Esophagus mucosa (tissue), 1 donor: ENCODE results near the gene ANKK1. TPM values are rescaled to one million over a fixed set of nuclear protein-coding genes. Genes with fewer than 3 reads are reported as not detected.

Source experiments
- ATAC-seq: fragments of 200-7000 bp; cut with Tn5 transposase; one replicate; pipeline ENCODE4 v1.9.1; 2020
- total RNA-seq: library from RNA; stranded (reverse); gene quantifications from one replicate; pipeline ENCODE4 v1.2.4, GENCODE V29; 2023
- donor health status: DM: yes; HTN: yes; CAD: no.

Gene ANKK1
- total RNA-seq, 1 donor from 2014 or later = 0.72 TPM

GRCh38 chr11:113410414-113411135, 23.0 kb downstream of the ANKK1 start:
- no peak for ATAC-seq

GRCh38 chr11:113411536-113411935, 24.0 kb downstream of the ANKK1 start:
- no peak for ATAC-seq

DNA sequence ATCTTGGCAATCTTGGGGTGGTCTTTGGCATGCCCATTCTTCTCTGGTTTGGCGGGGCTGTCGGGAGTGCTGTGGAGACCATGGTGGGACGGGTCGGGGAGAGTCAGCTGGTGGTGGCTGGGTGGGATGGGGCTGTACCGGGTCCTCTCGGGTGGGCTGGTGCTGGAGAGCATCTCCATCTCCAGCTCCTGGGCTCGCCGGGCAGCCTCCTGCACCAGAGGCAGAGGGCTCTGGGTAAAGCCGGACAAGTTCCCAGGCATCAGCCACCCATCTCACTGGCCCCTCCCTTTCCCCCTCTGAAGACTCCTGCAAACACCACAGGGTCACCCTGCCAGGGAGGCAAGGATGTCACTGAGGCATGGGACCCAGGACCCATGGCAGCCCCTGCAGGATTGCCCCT, 25.1 kb downstream of the ANKK1 start:
- no peak for ATAC-seq

DNA sequence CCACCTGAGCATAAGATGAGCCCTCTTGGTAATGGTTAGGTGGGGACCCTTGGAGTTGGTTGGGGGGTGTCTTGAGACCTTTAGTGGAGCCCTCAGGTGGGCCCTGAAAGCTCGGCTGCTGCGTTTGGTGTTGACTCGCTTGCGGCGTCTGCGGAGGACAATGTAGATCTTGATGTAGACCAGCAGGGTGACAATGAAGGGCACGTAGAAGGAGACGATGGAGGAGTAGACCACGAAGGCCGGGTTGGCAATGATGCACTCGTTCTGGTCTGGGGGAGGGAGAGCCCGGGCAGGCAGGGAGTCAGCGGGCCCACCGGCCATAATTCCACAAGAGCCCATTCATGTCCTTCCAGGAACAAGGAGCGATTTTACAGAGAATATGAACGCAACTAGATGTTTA, 27.8 kb downstream of the ANKK1 start:
- no peak for ATAC-seq

DNA sequence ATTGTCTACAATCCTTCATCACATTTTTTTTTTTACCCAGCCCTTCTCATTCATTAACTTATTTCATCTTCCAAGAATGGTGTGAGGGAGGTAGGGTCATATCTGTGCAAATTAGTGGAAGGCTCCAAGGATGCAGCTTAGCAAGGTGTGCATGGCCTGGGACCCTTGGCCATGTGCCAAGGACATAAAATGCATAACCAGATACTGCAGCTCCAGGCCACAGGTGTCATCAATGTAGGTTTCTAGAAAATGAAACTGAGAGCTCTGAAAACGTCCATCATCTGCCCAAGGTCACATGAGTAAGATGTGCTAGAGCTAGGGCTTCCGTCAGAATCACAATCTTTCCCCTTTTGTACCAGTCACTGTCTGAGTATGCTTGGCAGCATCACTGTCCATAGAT, 29.8 kb downstream of the ANKK1 start:
- ATAC-seq = no peak

- ATAC-seq = no peak
These were observed 31.9 kb downstream of the ANKK1 start for GRCh38 chr11:113419454-113420003.

- ATAC-seq = peak; percentile 49
These were observed 33.2 kb downstream of the ANKK1 start for GRCh38 chr11:113420808-113421207.

DNA sequence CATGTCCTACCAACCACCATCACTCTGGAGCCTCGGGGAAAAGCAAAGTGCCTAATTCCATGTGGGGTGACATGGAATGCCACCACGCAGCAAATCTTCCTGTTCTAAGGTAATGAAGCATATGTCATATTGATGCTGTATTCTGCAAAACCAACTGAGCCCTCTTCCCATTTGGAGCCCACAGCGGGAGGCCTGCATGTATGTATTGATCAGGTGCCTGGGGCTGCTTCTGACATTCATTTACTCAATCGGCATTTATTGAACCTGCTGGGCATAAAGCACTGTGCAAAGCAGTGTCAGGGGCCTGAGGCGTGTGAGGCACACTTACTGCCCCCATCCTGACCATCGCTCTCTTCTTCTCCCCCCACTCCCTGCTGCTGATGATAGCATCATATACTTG, 39.1 kb downstream of the ANKK1 start:
- no peak for ATAC-seq

DNA sequence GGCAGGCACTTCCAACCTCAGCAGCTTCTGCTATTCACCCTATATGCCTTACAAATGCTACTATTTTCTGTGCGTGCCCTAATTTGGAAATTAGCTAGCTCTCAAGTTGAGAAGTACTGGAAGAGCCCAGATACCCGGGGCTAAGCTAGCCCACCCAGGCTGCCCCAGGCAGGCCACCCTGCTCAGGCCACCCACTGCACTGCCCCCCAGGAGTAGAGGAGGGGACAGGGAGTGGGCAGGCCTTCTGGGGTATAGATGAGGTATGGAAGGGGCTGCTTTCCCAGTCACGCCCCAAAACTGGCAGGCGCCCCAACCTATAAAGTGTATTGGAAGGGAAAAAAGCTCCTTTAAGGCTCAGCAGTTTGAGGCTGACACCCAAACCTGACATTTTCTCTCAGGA, 44.2 kb downstream of the ANKK1 start:
- no peak for ATAC-seq

DNA sequence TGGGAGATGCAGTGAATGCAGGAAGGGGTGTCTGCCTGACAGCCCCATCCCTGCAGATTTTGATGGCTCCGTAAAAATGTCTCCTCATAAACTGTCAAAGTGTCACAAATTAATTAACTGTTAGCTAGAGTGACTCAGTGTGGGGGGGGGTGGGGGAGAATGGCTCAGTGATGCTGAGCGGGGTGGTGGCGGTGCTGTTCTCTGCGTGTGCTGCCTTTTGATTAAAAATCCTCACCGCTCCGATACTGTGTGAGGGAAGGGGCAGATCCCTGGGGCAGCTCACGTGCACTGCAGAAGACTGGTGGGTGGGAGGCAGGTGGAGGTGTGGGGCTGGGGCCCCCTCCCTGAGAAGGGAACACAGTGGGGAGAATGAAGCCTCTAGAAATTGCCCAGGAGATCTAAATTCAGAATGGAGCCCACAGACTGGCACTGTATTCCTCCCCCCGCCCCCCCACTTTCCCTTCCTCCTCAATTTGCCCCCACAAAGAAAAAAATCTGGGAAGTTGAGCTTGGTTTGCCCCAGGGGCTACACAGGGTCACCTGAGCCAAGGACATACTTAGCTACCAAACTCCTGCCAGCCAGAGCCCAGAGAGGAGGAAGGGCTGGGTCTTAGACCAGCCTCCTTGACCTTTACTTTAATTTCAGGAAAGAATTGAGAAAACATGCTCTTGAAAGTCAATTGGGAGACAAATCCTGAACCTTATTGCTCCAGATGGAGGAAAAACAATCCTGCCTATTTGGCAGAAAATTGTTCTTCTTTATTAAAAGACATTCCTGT, 47.8 kb downstream of the ANKK1 start:
- ATAC-seq = no peak

- no peak for ATAC-seq
These were observed 49.2 kb downstream of the ANKK1 start for GRCh38 chr11:113436672-113437252.

- ATAC-seq = no peak
These were observed 53.2 kb downstream of the ANKK1 start for GRCh38 chr11:113440816-113441215.

DNA sequence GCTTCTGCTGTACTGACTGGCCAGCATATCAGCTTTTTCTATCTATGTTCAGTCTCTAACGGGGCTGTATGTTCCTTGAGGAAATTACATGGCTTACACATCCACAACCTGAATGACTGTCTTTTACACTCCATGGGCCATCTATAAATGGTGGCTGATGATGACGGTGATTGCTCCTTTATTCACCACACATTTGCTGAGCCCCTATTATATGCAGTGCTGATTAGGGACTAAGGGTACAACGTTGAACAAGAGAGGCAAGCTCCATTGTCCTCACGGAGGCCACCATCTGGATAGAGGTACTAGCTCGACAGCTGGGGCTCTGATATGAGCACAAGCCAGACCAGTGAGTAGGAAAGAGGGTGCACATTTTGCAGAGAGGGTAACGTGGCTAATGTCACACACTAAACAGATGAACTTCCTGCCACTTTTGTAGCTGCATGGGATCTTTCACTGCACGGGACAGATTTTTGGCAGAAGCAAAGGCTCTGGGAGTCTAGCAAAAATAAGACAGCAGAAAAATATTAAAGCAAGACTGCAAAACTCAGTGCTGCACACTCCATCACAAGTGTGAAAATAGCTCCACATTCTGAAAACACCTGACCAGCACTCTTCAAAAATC, 57.0 kb downstream of the ANKK1 start:
- no peak for ATAC-seq

- ATAC-seq = peak; percentile 49
These were observed 58.5 kb downstream of the ANKK1 start for GRCh38 chr11:113446112-113446511.

DNA sequence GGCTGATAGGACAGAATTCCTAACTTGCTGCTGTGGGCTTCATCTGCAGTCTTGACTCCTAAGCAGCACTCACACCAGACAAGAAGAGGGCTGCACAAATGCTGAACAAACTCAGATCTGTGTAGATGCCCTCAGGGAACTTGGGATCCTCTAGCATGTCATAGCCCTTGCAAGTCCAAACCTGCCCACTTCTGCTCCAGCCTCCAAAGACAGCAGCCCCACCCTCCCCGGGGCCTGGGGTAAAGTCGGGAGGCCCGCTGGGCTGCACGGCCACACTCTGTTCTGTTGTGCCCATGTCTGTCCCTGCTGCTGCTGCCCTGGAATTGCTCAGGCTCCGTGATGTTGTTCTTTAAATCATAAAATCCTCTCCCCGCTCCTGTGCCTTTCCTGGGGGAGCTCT, 59.4 kb downstream of the ANKK1 start:
- ATAC-seq = peak; percentile 86

DNA sequence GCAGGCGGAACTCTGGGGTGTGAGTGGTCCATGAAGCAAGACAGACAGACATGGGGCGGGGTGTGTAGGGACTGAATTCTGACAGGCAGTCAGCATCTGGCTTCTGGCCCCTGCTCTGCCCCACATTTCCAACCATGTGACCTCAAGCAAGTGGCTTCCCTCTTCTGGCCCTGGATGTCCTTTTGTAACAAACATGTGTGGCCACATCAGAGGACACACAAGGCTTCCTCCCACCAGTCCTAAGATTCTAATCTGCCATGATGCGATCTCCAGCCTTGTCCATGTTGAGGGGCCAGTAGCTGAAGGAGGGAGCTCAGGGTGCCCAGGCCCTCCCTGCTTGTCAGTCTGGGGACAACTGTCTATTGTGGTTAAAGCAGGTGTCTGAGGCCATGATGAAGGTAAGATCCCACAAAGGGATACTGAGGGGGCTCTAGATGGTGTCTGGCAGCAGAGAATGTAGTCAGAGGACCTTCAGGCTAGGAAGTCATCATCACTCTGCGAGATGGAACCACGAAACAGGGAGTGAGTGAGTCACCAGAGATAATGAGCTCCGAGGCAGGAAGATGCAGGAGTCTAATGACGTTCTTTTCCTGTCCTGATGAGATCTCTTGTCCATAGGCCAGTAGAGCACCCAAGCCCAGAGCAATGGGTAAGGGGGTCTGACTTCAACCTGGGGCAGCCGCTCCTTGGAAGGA, 60.2 kb downstream of the ANKK1 start:
- ATAC-seq = peak; percentile 39

GRCh38 chr11:113448316-113448677, 60.7 kb downstream of the ANKK1 start:
- ATAC-seq = peak; percentile 5

- ATAC-seq = no peak
These were observed 62.2 kb downstream of the ANKK1 start for GRCh38 chr11:113449743-113450142.
